GM18867 (cell line): Measurements from ENCODE around the gene GSDMA.
"Not testable (repeated sequence)": the region's sequence is repeated elsewhere in the genome, so short reads cannot be mapped to it uniquely, and the experiment has no call there.

Experiments
- ATAC-seq: cut with Tn5 transposase; IDR thresholded peaks from one replicate; pipeline ENCODE4 v1.9.1; 2021; ENCODE audit warnings: mild to moderate bottlenecking, moderate library complexity; ENCODE audit not compliant: unreplicated experiment

The GSDMA gene

GRCh38 chr17:39929646-39930407 is 33.0 kb upstream of the GSDMA start:
- no peak for ATAC-seq

DNA sequence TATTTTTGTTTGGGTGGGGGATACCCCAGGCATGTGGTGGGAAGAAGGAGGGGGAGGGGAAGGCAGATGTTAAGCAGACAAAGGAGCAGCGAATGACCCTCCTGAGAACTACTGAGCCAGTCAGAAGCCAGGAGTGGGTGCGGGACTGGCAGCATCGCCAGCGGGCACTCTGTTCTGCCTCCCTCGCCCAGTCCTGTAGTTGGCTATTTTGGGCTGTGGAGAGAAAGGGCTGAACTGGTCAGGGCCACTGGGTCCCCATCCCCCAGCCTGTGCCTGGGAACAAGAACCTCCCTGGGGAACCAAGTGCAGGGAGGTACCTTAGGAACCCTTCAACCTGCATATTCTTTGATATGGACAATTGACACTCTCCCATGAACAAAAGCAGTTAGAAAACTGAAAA is 28.9 kb upstream of the GSDMA start:
- no peak for ATAC-seq

DNA sequence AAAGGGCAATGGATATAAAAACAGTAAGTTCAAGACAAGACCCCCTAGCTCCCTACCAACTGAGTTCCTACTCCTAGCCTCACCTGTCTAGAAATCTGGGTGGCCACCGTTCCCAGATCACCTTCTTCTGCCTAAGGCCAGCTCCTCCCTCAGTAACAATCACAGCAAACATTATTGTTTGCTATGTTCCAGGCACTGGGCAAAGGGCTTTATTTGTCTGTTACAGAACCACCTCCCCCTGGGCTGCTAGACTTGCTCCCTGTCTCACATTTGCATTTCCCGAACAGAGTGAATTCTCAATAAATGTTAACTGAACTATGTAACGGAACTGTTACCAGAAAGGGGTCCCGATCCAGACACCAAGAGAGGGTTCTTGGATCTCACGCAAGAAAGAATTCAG is 28.5 kb upstream of the GSDMA start:
- ATAC-seq, result no peak

DNA sequence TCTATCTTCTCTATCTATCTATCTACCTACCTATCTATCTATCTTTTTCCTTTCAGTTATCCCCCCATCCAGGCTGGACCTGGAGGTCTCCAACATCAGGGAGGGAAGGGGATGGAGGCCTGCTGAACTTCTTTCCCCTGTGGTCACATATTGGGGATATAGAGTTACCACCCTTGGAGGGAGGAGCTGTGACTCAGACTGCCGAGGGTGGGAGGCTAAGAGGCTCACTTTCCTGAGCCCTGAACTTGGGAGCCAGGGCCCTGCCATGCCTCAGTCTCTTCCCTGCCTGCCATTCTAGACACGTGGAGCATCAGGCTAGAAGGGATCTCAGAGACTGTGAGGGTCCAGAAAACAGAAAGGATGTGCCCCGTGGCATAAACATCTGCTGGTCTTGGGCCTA is 26.9 kb upstream of the GSDMA start:
- no peak for ATAC-seq

DNA sequence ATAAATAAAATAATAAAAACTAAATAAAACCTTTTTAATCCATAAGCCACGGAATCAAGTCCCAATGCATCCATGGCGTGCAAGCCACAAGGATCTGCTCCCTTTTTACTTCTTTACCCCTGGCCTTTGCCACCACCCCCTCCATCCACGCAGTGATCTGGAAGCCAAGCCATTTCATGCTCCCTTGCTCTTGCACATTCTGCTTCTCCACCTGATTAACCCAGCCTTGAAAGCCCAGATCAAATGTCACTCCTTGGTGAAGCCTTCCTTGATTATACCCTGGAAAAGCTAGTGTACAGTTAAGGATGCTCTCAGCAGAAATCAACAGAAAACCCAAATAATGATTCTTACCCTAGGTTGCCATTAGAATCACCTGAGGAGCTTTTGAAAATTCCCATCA is 25.4 kb upstream of the GSDMA start:
- ATAC-seq, result no peak

DNA sequence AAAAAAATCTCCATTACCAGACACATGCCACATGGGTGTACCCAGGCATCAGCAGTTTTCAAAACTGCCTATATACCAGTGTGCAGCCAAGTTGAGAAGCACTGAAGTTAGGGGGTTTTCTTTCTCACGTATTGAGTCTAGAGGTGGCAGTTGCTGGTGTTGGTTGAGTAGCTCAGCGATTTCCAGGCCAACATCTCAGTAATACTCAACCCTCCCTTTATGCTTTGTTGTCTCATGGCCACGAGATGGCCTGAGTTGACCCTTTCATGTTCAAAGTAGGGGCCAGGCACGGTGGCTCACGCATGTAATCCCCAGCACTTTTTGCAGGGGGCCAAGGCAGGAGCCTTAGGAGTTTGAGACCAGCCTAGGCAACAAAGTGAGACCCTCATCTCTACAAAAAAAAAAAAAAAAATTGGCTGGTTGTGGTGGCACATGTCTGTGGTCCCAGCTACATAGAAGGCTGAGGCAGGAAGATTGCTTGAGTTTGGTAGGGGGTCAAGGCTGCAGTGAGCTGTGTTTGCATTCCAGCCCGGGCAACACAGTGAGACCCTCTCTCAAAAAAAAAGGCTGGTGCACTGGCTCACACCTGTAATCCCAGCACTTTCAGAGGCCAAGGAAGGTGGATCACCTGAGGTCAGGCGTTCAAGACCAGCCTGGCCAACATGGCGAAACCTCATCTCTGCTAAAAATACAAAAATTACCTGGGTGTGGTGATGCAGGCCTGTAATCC is 24.5 kb upstream of the GSDMA start:
- no peak for ATAC-seq

DNA sequence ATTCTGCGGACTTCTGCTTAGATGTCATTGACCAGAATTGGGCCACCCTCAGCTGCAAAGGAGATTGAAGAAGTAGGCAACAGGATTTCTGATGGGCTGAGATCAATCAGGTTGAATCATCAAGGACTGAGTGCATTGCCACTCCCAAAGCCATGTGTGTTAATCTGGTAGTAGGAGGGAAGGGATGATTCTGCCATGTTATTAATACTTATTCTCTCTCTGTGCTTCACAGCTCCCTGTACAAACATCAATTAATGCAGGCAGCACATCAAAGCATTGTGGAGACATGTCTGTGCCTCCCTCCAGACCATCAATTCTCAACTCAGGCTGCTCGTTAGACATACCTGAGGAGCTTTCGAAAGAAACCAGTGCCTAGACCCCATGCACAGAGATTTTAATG is 23.7 kb upstream of the GSDMA start:
- ATAC-seq, result no peak

DNA sequence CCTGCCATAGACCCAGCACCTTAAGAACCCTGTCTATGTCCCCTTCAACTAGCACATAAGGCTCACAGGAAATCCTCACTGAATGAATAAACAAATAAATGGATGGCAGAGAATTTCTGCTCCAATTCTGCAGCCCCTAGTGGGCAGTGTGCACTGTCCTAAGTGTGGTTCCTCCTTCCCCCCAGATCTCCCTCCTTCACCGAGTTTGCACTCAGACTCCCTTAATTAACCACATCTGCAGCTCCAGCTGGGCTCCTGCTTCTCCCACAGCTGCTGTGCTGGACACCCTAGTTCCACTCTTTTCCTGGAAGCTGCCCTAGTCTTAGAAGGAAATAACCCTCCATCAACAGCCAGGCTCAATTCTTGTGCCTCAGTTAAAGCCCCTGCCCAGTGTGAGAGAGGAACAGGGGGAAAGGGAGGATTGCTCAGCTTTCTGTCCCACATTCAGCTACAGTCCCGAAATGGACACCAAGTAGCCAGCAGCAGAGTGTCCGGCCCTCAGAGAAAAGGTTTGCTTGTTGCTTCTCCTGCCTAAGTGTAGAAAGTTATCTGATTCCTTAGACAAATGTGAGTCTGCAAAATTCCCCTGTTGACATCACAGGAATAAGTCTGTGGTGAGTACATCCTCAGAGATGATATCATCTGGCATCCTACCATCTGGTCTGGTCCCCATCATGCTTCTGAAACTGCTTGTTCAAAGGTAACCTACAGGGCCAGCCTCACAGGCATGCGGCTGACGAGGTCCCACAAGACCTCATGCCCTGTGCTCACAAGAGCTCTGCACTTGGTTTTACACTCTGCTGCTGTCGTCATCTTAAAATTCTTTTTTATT is 23.0 kb upstream of the GSDMA start:
- no peak for ATAC-seq

GRCh38 chr17:39943702-39944392 is 19.0 kb upstream of the GSDMA start:
- no peak for ATAC-seq

- no peak for ATAC-seq
Observed at GRCh38 chr17:39944393-39944711, 18.5 kb upstream of the GSDMA start.

GRCh38 chr17:39946551-39947330 is 16.1 kb upstream of the GSDMA start:
- no peak for ATAC-seq

DNA sequence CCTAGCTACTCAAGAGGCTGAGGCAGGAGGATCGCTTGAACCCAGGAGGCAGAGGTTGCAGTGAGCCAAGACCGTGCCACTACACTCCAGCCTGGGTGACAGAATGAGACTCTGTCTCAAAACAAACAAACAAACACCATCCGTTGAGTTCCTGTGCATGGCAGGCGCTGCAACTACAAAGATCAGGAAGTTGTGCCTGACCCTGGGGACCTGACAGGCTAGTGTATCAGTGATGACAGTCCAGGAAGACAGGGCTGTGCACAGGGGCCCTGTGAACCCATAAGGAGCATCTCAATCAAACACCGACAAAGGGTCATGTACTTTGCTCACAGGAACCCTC is 14.3 kb upstream of the GSDMA start:
- not testable (repeated sequence) for ATAC-seq

- ATAC-seq, result no peak
Observed at GRCh38 chr17:39949028-39949427, 13.8 kb upstream of the GSDMA start.

DNA sequence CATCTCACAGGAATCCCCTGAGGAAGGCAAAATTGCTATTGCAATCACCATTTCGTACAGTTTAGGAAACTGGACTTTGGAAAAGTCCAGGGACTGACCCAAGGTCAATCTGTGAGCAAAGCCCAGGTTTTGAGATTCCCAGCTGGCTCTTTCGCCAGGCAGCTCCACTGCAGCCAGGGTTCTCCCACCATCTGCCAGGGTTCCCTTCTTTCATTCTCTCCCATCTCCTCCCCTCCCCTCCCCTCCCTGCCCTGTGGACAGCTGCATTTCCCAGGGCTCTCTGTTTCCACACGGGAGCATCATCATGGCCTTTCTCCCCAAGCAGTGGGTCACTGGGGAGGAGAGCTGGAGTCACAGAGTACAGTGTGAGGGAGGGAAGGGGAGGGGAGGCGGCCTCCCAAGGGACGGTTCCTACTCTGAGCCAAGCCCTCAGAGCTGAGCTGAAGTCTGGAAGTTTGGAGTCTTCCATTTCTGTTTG is 11.9 kb upstream of the GSDMA start:
- no peak for ATAC-seq

DNA sequence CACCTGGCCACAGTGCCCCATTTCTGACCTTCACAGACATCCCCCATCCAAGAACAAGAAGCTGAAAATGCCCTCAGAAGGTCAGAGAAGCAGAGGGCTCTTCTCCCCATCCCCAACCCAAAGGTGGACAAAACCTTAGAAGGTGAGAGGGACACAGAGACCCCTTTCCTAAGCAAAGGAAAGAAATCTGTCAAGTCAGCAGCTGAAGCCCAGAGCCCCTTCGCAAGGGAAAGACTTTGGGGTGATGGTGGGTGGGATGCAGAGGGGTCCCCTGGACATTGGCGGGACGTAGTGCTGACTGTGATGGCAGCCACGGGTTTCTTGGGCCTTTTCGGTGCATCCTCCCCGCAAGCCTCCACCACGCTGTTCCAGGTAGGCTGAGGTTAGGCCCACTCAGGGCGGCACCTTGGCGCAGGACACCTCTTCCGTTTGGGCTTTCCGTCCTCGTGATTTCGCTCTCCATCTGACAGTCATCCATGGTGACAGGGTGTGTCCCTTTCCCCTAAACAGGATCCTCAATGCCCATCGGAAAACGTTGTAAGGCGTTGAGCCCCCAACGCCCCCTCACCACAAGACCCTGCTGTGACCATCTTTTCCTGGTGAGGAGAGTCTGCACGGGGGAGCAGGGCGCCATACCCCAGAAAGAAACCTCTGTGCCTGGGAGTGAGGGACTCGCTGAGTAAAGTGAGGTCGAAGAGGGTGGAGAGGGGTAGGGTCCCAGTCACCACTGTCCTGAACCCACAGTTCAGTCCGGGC is 10.7 kb upstream of the GSDMA start:
- ATAC-seq, result no peak

- ATAC-seq, result peak; percentile 86
Observed at GRCh38 chr17:39952680-39953470, 9.9 kb upstream of the GSDMA start.

GRCh38 chr17:39953471-39953888 is 9.3 kb upstream of the GSDMA start:
- ATAC-seq, result no peak

DNA sequence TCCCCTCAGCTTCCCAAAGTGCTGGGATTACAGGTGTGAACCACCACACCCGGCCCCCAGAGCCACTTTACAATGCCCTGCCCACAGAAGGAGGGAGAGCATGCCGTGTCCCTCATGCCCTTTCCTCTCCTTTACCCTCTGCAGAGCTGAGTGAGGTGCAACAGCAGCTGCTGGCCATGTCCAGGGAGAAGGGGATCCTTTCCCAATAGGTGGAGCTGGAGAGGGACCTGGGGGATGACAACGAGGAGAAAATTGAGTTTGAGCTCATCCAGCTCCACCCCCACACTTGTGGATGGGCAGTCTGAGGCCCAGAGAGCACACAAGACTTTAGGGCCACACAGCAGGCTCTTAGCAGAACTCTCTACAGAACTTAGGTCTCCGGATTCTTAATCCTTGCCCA is 7.9 kb upstream of the GSDMA start:
- no peak for ATAC-seq

DNA sequence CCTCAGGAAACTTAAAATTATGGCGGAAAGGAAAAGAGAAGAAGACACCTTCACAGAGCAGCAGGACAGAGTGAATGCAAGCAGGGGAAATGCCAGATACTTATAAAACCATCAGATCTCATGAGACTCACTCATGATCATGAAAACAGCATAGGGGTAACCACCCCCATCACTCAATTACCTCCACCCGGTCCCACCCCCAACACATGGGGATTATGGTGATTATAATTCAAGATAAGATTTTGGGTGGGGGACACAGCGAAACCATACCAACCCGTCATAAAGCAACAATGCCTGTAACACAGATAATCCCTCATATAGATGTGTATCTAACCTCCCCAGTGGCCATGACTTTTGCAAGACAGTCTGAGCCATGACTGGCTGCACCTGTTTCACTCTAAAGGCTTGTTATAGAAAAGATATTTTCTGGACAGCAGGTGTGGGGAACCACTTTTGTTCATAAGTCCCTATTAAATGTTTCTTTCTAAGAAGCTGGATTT is 7.0 kb upstream of the GSDMA start:
- ATAC-seq, result no peak
